Liver (tissue), 3 donors: ENCODE data around the gene ARID5B.
A peak's percentile ranks its signal among the peaks of the same experiment; 100 is the strongest.

Experiments
- CTCF ChIP-seq: fragments of 150-350 bp; IDR thresholded peaks from 2 replicates; pipeline ENCODE4 v1.5.1; 2017; ENCODE audit warnings: improper control_type of control experiment, low read depth, low read length; ENCODE audit not compliant: missing input control
- JUND ChIP-seq, 2 donors: IDR thresholded peaks; 2 replicates each; pipeline ENCODE4 v1.6.1; 2016; ENCODE audit warnings: antibody characterized with exemption in 2 of 2
- REST ChIP-seq: IDR thresholded peaks from 2 replicates; pipeline ENCODE4 v1.6.1; 2016; ENCODE audit warnings: antibody characterized with exemption, mild to moderate bottlenecking
- SP1 ChIP-seq: IDR thresholded peaks from 2 replicates; pipeline ENCODE4 v1.6.1; 2018; ENCODE audit warnings: antibody characterized with exemption, mild to moderate bottlenecking
- TAF1 ChIP-seq: conservative IDR thresholded peaks from 2 replicates; pipeline ENCODE4 v1.6.1; 2016; ENCODE audit warnings: antibody characterized with exemption, mild to moderate bottlenecking
- donor health status: healthy.
- donor health status: healthy.

- TF ChIP-seq CTCF, result no peak
- TF ChIP-seq REST, result peak; percentile 74
- TF ChIP-seq JUND (IDR thresholded peaks at IDR 0.05), result peak; percentile 56 to 89
- TF ChIP-seq TAF1, result peak; percentile 28
- peak; percentile 98 for TF ChIP-seq SP1
Observed at GRCh38 chr10:62045765-62046521, 144.4 kb downstream of the ARID5B start.
